DND-41 (cell line): ENCODE results near the gene DHRS9.
A peak's percentile ranks its signal among the peaks of the same experiment; 100 is the strongest.
"Not testable (repeated sequence)": the region's sequence is repeated elsewhere in the genome, so short reads cannot be mapped to it uniquely, and the experiment has no call there.

Source experiments
- ATAC-seq: fragments of 200-7000 bp; cut with Tn5 transposase; 3 replicates; pipeline ENCODE4 v1.9.1; 2021; ENCODE audit warnings: low read depth; ENCODE audit not compliant: insufficient read depth
- DNase-seq: peaks from one replicate; pipeline ENCODE4 v3.0.0-alpha.2; 2020
- H2AFZ ChIP-seq: 2 replicates; pipeline ENCODE4 v1.6.0; 2012; ENCODE audit warnings: low read depth, low read length
- H3K27ac ChIP-seq: 2 replicates; pipeline ENCODE4 v1.5.1; 2012; ENCODE audit warnings: low read length, inconsistent platforms
- H3K27me3 ChIP-seq: fragments of 200-600 bp; sonication (generic); 2 replicates; pipeline ENCODE4 v1.6.0; 2012; ENCODE audit warnings: low read length, mild to moderate bottlenecking, inconsistent platforms; ENCODE audit not compliant: insufficient read depth, poor library complexity
- H3K36me3 ChIP-seq: 2 replicates; pipeline ENCODE4 v1.5.1; 2012; ENCODE audit warnings: low read length, inconsistent platforms; ENCODE audit not compliant: insufficient read depth
- H3K4me1 ChIP-seq: 2 replicates; pipeline ENCODE4 v1.5.1; 2012; ENCODE audit warnings: mild to moderate bottlenecking, low read length; ENCODE audit not compliant: insufficient read depth
- H3K4me2 ChIP-seq: 2 replicates; pipeline ENCODE4 v1.6.0; 2012; ENCODE audit warnings: mild to moderate bottlenecking, moderate library complexity, low read length, inconsistent platforms; ENCODE audit not compliant: insufficient read depth
- H3K4me3 ChIP-seq, 2 experiments: fragments of 200-600 bp in 1 of 2; shearing (Covaris generic) in 1 of 2; 2 replicates each; pipeline ENCODE4 v1.5.1; 2012 to 2016; ENCODE audit warnings: inconsistent platforms in 2 of 2, low read length in 2 of 2, mild to moderate bottlenecking in 2 of 2, low read depth in 1 of 2, moderate library complexity in 1 of 2
- H3K79me2 ChIP-seq: 2 replicates; pipeline ENCODE4 v1.6.0; 2012; ENCODE audit warnings: low read length, inconsistent platforms; ENCODE audit not compliant: insufficient read depth
- H3K9ac ChIP-seq: 2 replicates; pipeline ENCODE4 v1.6.0; 2012; ENCODE audit warnings: low read depth, mild to moderate bottlenecking, inconsistent platforms, low read length, moderate library complexity
- H3K9me3 ChIP-seq: 2 replicates; pipeline ENCODE4 v1.5.1; 2012; ENCODE audit warnings: low read length, moderate library complexity, mild to moderate bottlenecking, inconsistent platforms; ENCODE audit not compliant: insufficient read depth, severe bottlenecking
- H4K20me1 ChIP-seq: 2 replicates; pipeline ENCODE4 v1.6.0; 2012; ENCODE audit warnings: low read length; ENCODE audit not compliant: insufficient read depth
- EZH2 ChIP-seq: IDR thresholded peaks from 3 replicates; pipeline ENCODE4 v1.6.1; 2012; ENCODE audit warnings: borderline replicate concordance, low read depth, mild to moderate bottlenecking, moderate library complexity, low read length, inconsistent platforms; ENCODE audit not compliant: severe bottlenecking
- TF ChIP-seq, protein P1 (sequence below): IDR thresholded peaks from 2 replicates; pipeline ENCODE4 v1.5.1; 2012; ENCODE audit warnings: borderline replicate concordance, low read length, moderate library complexity, mild to moderate bottlenecking; ENCODE audit not compliant: poor library complexity, severe bottlenecking; ENCODE audit errors: extremely low read depth

The DHRS9 gene

GRCh38 chr2:169129703-169130243 lies 60.4 kb downstream of the DHRS9 start:
- Histone ChIP-seq H4K20me1 (no peaks in the 10 kb centered on the region), H3K36me3 (no peaks in the 10 kb centered on the region), H3K4me1 (no peaks in the 10 kb centered on the region), H3K27me3 (peaks cover 5% of the 10 kb centered on the region), H3K4me3 (no peak overlapping the region), H3K9me3 (no peaks in the 10 kb centered on the region), H2AFZ (no peak overlapping the region), H3K4me2 (no peak overlapping the region), H3K27ac (no peak overlapping the region), H3K9ac (no peak overlapping the region), H3K79me2 (no peaks in the 10 kb centered on the region)
- ATAC-seq (no peak), DNase-seq (no peak)
- no peak for TF ChIP-seq EZH2
- TF ChIP-seq, protein P1, sequence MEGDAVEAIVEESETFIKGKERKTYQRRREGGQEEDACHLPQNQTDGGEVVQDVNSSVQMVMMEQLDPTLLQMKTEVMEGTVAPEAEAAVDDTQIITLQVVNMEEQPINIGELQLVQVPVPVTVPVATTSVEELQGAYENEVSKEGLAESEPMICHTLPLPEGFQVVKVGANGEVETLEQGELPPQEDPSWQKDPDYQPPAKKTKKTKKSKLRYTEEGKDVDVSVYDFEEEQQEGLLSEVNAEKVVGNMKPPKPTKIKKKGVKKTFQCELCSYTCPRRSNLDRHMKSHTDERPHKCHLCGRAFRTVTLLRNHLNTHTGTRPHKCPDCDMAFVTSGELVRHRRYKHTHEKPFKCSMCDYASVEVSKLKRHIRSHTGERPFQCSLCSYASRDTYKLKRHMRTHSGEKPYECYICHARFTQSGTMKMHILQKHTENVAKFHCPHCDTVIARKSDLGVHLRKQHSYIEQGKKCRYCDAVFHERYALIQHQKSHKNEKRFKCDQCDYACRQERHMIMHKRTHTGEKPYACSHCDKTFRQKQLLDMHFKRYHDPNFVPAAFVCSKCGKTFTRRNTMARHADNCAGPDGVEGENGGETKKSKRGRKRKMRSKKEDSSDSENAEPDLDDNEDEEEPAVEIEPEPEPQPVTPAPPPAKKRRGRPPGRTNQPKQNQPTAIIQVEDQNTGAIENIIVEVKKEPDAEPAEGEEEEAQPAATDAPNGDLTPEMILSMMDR, result no peak

DNA sequence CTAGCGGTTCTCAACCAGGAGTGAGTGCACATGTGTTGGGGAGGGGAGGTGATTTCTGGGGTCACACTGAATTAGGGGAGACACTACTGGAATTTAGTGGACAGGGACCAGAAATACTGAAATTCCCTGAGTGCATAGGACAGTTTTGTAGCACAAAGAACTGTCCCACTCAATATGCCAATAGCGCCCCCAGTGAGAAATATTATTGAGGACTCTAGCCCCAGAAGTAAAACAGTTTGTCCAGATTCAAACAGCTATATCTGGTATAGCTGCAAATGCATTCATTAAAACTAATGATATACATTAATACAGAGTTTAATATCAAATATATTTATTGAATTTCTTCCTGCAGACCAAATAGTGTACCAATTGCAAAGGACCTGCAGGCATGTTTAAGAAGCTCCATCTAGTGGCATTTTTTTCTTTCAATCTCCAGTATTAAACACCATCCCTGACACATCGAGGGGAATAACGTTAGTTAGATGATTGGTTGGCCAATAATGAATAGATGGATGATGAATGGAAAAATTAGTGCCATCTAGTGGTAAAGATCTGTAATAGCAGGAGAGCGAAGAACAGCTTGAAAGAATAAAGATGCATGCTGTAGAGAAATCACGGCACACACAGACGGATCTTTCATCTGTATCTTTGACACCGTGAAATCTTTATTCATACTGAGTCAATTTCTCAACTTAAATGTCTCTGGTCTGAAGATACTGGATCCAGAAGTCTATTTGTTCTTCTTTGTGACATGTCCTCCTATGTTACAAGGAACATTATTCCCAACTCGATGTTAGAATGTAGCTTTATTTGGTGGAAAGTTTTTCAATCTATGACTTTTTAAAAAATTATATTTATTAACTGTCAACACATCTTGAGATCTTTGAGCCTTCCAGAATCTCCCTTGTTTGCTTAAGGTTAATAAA lies 62.5 kb downstream of the DHRS9 start:
- DNase-seq (no peak), ATAC-seq (peak; percentile 57; the same call in 2 of the 3 replicates)
- Histone ChIP-seq H3K4me1 (no peaks in the 10 kb centered on the region), H3K36me3 (no peaks in the 10 kb centered on the region), H3K4me2 (no peak overlapping the region), H3K9me3 (no peaks in the 10 kb centered on the region), H2AFZ (no peak overlapping the region), H3K9ac (no peak overlapping the region), H3K4me3 (no peak overlapping the region), H3K27me3 (peaks cover 5% of the 10 kb centered on the region), H3K79me2 (no peaks in the 10 kb centered on the region), H3K27ac (no peak overlapping the region), H4K20me1 (no peaks in the 10 kb centered on the region)
- TF ChIP-seq, protein P1, result peak; percentile 86
- TF ChIP-seq EZH2, result no peak

- H3K79me2 ChIP-seq, H2AFZ ChIP-seq, DNase-seq, ATAC-seq, H4K20me1 ChIP-seq, H3K4me1 ChIP-seq, H3K4me3 ChIP-seq, H3K9ac ChIP-seq, H3K36me3 ChIP-seq, H3K4me2 ChIP-seq, H3K27ac ChIP-seq, H3K9me3 ChIP-seq: not testable (repeated sequence)
- peaks cover 16% of the 10 kb centered on the region for H3K27me3 ChIP-seq
These were observed 64.9 kb downstream of the DHRS9 start for GRCh38 chr2:169134272-169134671.

GRCh38 chr2:169136428-169136827 lies 67.1 kb downstream of the DHRS9 start:
- H3K4me1 ChIP-seq, H3K27ac ChIP-seq, H3K4me2 ChIP-seq, DNase-seq, H3K9me3 ChIP-seq, H3K9ac ChIP-seq, H3K36me3 ChIP-seq, H3K79me2 ChIP-seq, H4K20me1 ChIP-seq, H3K4me3 ChIP-seq, H2AFZ ChIP-seq, ATAC-seq: not testable (repeated sequence)
- peaks cover 11% of the 10 kb centered on the region for H3K27me3 ChIP-seq
